ENCODE results near the gene FBXL7.

- no peak for TF ChIP-seq CTCF (IDR thresholded peaks at IDR 0.05)
- TF ChIP-seq POLR2A (IDR thresholded peaks at IDR 0.05), result no peak
These were observed 451.6 kb downstream of the FBXL7 start for GRCh38 chr5:15951550-15951949.
